ENCODE measurements around the gene SHKBP1. TPM values are rescaled to one million over a fixed set of nuclear protein-coding genes. Genes with fewer than 3 reads are reported as not detected.
A peak's percentile ranks its signal among the peaks of the same experiment; 100 is the strongest.

Gene SHKBP1
- total RNA-seq, 1 experiment from 2014 or later: 85.5 TPM

DNA sequence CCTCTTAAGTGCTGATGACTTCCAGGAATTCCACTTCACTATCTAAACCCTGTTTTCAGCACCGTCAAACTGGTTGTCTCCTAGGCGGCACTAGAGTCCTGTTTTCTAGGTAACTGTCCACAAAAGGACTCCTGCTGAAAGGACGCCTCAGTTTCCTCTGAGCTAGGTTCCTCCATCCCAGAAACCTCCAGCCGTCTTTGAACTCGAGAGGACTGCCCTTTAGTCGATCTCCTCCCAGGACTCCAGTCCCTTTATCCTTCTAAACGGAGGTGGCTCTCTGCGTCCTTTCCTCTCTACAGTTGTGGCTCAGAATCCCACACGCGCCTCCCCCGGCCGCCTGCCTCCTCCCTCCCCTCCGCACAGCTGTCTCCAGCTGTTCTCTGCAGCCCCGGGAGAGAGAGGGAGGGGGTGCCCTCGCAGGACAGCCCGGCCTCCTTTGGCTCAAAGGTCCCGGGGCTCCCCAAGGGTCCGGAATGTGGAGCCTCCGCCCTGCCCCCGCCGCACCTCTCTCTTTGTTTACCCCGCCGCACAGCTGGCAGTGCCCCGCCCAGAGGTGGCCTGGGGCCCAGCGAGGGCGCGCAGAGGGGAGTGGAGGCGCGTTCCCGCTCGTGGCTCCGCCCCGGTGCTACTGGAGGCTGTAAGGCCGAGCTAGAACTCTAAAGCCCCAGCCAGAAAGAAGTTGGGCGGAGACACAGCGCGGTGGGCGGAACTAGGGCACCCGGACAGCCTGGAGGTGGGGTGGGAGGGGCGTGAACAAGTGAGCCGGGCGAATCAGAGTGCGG is 26.9 kb downstream of the SHKBP1 start:
- Histone ChIP-seq H3K9me3 (ENCODE audit: low read depth, low read length, poor library complexity, severe bottlenecking) (no peaks in the 10 kb centered on the region), H3K27me3 (replicated peaks; ENCODE audit: insufficient read depth, low read depth, low read length, poor library complexity) (no peaks in the 10 kb centered on the region), H3K4me3 (ENCODE audit: low read depth, low read length, poor library complexity, severe bottlenecking) (peak overlapping the region; percentile 61), H3K4me1 (ENCODE audit: insufficient read depth, low read length, poor library complexity, severe bottlenecking) (peaks cover 46% of the 10 kb centered on the region), H3K27ac (ENCODE audit: low read depth, low read length, poor library complexity, severe bottlenecking) (peak overlapping the region; percentile 94), H3K36me3 (ENCODE audit: insufficient read depth, low read length, poor library complexity, severe bottlenecking) (no peaks in the 10 kb centered on the region)
- BruUV-seq (replicated peaks): no TSS peak
- CTCF ChIA-PET: interaction anchor here (0.8 to 2.5 kb wide), 7 partner anchors 10 to 183 kb away, joined by 4 to 14 read pairs (median 9); no protein-coding TSS in a partner anchor
- POLR2A ChIA-PET (ENCODE audit: low non-redundant PET): interaction anchor here (0.8 to 1.0 kb wide), 2 partner anchors 9 to 174 kb away, joined by 3 to 6 read pairs; partner anchors contain the start of gene RAB4B
- TF ChIP-seq, protein P1, sequence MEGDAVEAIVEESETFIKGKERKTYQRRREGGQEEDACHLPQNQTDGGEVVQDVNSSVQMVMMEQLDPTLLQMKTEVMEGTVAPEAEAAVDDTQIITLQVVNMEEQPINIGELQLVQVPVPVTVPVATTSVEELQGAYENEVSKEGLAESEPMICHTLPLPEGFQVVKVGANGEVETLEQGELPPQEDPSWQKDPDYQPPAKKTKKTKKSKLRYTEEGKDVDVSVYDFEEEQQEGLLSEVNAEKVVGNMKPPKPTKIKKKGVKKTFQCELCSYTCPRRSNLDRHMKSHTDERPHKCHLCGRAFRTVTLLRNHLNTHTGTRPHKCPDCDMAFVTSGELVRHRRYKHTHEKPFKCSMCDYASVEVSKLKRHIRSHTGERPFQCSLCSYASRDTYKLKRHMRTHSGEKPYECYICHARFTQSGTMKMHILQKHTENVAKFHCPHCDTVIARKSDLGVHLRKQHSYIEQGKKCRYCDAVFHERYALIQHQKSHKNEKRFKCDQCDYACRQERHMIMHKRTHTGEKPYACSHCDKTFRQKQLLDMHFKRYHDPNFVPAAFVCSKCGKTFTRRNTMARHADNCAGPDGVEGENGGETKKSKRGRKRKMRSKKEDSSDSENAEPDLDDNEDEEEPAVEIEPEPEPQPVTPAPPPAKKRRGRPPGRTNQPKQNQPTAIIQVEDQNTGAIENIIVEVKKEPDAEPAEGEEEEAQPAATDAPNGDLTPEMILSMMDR (conservative IDR thresholded peaks at IDR 0.05; ENCODE audit: low read depth, low read length): no peak; the same call in 1 of the 2 replicates
- no peak for TF ChIP-seq EZH2 (IDR thresholded peaks at IDR 0.05; ENCODE audit: borderline replicate concordance, low read depth, low read length, poor library complexity, severe bottlenecking)
- DNase-seq (ENCODE audit: low spot score): peak; percentile 100
- intact Hi-C loops (cut with micrococcal nuclease; ENCODE audit: unreplicated experiment): loop anchor here (1.0 to 5.0 kb wide), 2 partner anchors 11 to 161 kb away; partner anchors contain the start of gene SERTAD3

DNA sequence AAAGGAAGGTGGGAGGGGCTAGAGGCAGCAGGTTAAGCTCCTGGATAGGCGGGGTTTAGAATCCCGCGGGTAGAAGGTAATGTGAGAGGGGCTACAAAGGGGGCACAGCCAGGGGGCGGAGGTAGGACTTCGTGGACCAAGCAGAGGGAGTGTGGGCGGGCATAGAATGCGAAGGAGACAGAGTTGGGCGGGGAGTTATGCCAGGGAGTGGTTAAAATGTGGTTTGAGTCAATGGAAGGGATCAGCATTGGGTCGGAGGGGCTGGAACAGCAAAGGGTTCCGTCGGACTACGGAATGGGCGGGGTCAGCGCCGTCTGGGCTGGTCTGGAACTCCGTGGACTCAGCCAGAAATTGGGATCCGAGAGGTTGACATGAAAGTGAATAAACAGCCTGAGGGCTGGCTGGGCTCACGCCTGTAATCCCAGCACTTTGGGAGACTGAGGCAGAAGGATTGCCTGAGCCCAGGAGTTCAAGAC is 27.5 kb downstream of the SHKBP1 start:
- no peak for DNase-seq (ENCODE audit: low spot score)
- H3K4me1 ChIP-seq (ENCODE audit: insufficient read depth, low read length, poor library complexity, severe bottlenecking): peaks cover 41% of the 10 kb centered on the region
- peak overlapping the region; percentile 61 for H3K4me3 ChIP-seq (ENCODE audit: low read depth, low read length, poor library complexity, severe bottlenecking)
- H3K27ac ChIP-seq (ENCODE audit: low read depth, low read length, poor library complexity, severe bottlenecking): no peak overlapping the region
- ChIA-PET POLR2A (ENCODE audit: low non-redundant PET) (interaction anchor here (0.8 to 1.0 kb wide), 2 partner anchors 9 to 174 kb away, joined by 3 to 6 read pairs; partner anchors contain the start of gene RAB4B), CTCF (interaction anchor here (0.8 to 2.5 kb wide), 6 partner anchors 9 to 183 kb away, joined by 4 to 14 read pairs (median 8); no protein-coding TSS in a partner anchor)
- no peaks in the 10 kb centered on the region for H3K27me3 ChIP-seq (replicated peaks; ENCODE audit: insufficient read depth, low read depth, low read length, poor library complexity)
- intact Hi-C loops (cut with micrococcal nuclease; ENCODE audit: unreplicated experiment): loop anchor here (1.0 to 5.0 kb wide), 2 partner anchors 10 to 162 kb away; partner anchors contain the start of gene SERTAD3
- no TSS peak for BruUV-seq (replicated peaks)
- H3K36me3 ChIP-seq (ENCODE audit: insufficient read depth, low read length, poor library complexity, severe bottlenecking): no peaks in the 10 kb centered on the region
- TF ChIP-seq, protein P1 (conservative IDR thresholded peaks at IDR 0.05; ENCODE audit: low read depth, low read length): no peak
- TF ChIP-seq EZH2 (IDR thresholded peaks at IDR 0.05; ENCODE audit: borderline replicate concordance, low read depth, low read length, poor library complexity, severe bottlenecking): no peak
- H3K9me3 ChIP-seq (ENCODE audit: low read depth, low read length, poor library complexity, severe bottlenecking): no peaks in the 10 kb centered on the region

GRCh38 chr19:40604647-40605215 is 28.1 kb downstream of the SHKBP1 start:
- peak overlapping the region; percentile 40 for H3K4me3 ChIP-seq (ENCODE audit: low read depth, low read length, poor library complexity, severe bottlenecking)

More at GRCh38 chr19:40604647-40605215, 28.1 kb downstream of the SHKBP1 start:
- no peaks in the 10 kb centered on the region for H3K36me3 ChIP-seq (ENCODE audit: insufficient read depth, low read length, poor library complexity, severe bottlenecking)
- DNase-seq (ENCODE audit: low spot score): no peak
- CTCF ChIA-PET: interaction anchor here (0.6 to 2.5 kb wide), 5 partner anchors 10 to 184 kb away, joined by 3 to 14 read pairs (median 4); no protein-coding TSS in a partner anchor
- TF ChIP-seq, protein P1 (conservative IDR thresholded peaks at IDR 0.05; ENCODE audit: low read depth, low read length): no peak
- TF ChIP-seq EZH2 (IDR thresholded peaks at IDR 0.05; ENCODE audit: borderline replicate concordance, low read depth, low read length, poor library complexity, severe bottlenecking): no peak
- intact Hi-C loops (cut with micrococcal nuclease; ENCODE audit: unreplicated experiment): loop anchor here (1.0 to 5.0 kb wide), 3 partner anchors 10 to 162 kb away; partner anchors contain the start of gene SERTAD3
- POLR2A ChIA-PET (ENCODE audit: low non-redundant PET): interaction anchor here (0.8 to 1.0 kb wide), 2 partner anchors 8 to 173 kb away, joined by 3 to 6 read pairs; partner anchors contain the start of gene RAB4B
- no TSS peak for BruUV-seq (replicated peaks)
- H3K4me1 ChIP-seq (ENCODE audit: insufficient read depth, low read length, poor library complexity, severe bottlenecking): peaks cover 43% of the 10 kb centered on the region
- no peaks in the 10 kb centered on the region for H3K27me3 ChIP-seq (replicated peaks; ENCODE audit: insufficient read depth, low read depth, low read length, poor library complexity)
- H3K9me3 ChIP-seq (ENCODE audit: low read depth, low read length, poor library complexity, severe bottlenecking): no peaks in the 10 kb centered on the region
- H3K27ac ChIP-seq (ENCODE audit: low read depth, low read length, poor library complexity, severe bottlenecking): peak overlapping the region; percentile 72
